Measurements from ENCODE around the gene SETD3. TPM values are rescaled to one million over a fixed set of nuclear protein-coding genes. Genes with fewer than 3 reads are reported as not detected.

Gene SETD3
- total RNA-seq, 2 experiments from 2014 or later = 56.8 to 64.5 TPM

GRCh38 chr14:99513946-99514551, 33.4 kb upstream of the SETD3 start:
- Mint-ChIP-seq H3K9me3 (no peaks in the 10 kb centered on the region), H3K27me3 (no peaks in the 10 kb centered on the region), H3K4me1 (no peaks in the 10 kb centered on the region), H3K27ac (no peak overlapping the region), H3K4me3 (no peak overlapping the region), H3K36me3 (ENCODE audit: low read depth) (peaks cover 10% of the 10 kb centered on the region)
- POLR2A ChIA-PET = no interaction called here
- CTCF ChIA-PET = no interaction called here
- DNase-seq = no peak

- Mint-ChIP-seq H3K27ac (no peak overlapping the region), H3K9me3 (no peaks in the 10 kb centered on the region), H3K4me3 (no peak overlapping the region), H3K4me1 (no peaks in the 10 kb centered on the region), H3K27me3 (no peaks in the 10 kb centered on the region), H3K36me3 (ENCODE audit: low read depth) (peaks cover 11% of the 10 kb centered on the region)
- CTCF ChIA-PET = no interaction called here
- POLR2A ChIA-PET = no interaction called here
- DNase-seq = no peak
These were observed 32.6 kb upstream of the SETD3 start for GRCh38 chr14:99513183-99513694.

- Mint-ChIP-seq H3K27me3 (no peaks in the 10 kb centered on the region), H3K9me3 (no peaks in the 10 kb centered on the region), H3K27ac (no peak overlapping the region), H3K36me3 (ENCODE audit: low read depth) (peaks cover 14% of the 10 kb centered on the region), H3K4me1 (no peaks in the 10 kb centered on the region), H3K4me3 (no peak overlapping the region)
- ChIA-PET POLR2A (no interaction called here), CTCF (no interaction called here)
- DNase-seq = no peak
These were observed 32.0 kb upstream of the SETD3 start for GRCh38 chr14:99512571-99513182.

GRCh38 chr14:99512110-99512449, 31.4 kb upstream of the SETD3 start:
- no peak for DNase-seq
- CTCF ChIA-PET = no interaction called here
- Mint-ChIP-seq H3K27ac (no peak overlapping the region), H3K36me3 (ENCODE audit: low read depth) (peaks cover 20% of the 10 kb centered on the region), H3K27me3 (no peaks in the 10 kb centered on the region), H3K9me3 (no peaks in the 10 kb centered on the region), H3K4me3 (no peak overlapping the region), H3K4me1 (no peaks in the 10 kb centered on the region)
- POLR2A ChIA-PET = interaction anchor here (0.6 kb wide), 1 partner anchor 1954 kb away, joined by 3 read pairs; no protein-coding TSS in a partner anchor

- peaks cover 24% of the 10 kb centered on the region for H3K36me3 Mint-ChIP-seq (ENCODE audit: low read depth)
- no peaks in the 10 kb centered on the region for H3K4me1 Mint-ChIP-seq
- H3K9me3 Mint-ChIP-seq = no peaks in the 10 kb centered on the region
- no peak overlapping the region for H3K4me3 Mint-ChIP-seq
- POLR2A ChIA-PET = interaction anchor here (0.6 kb wide), 1 partner anchor 1954 kb away, joined by 3 read pairs; no protein-coding TSS in a partner anchor
- H3K27ac Mint-ChIP-seq = no peak overlapping the region
- H3K27me3 Mint-ChIP-seq = no peaks in the 10 kb centered on the region
- DNase-seq = no peak
- CTCF ChIA-PET = no interaction called here
These were observed 30.9 kb upstream of the SETD3 start for GRCh38 chr14:99511421-99512109.

- ChIA-PET POLR2A (no interaction called here), CTCF (no interaction called here)
- no peak overlapping the region for H3K4me3 Mint-ChIP-seq
- peaks cover 33% of the 10 kb centered on the region for H3K36me3 Mint-ChIP-seq (ENCODE audit: low read depth)
- H3K9me3 Mint-ChIP-seq = no peaks in the 10 kb centered on the region
- H3K27ac Mint-ChIP-seq = no peak overlapping the region
- H3K27me3 Mint-ChIP-seq = no peaks in the 10 kb centered on the region
- H3K4me1 Mint-ChIP-seq = no peaks in the 10 kb centered on the region
- DNase-seq = no peak
These were observed 30.0 kb upstream of the SETD3 start for GRCh38 chr14:99510556-99511139.

- H3K4me1 Mint-ChIP-seq = no peaks in the 10 kb centered on the region
- H3K4me3 Mint-ChIP-seq = no peak overlapping the region
- no peak for DNase-seq
- H3K36me3 Mint-ChIP-seq (ENCODE audit: low read depth) = peaks cover 35% of the 10 kb centered on the region
- ChIA-PET CTCF (no interaction called here), POLR2A (no interaction called here)
- H3K9me3 Mint-ChIP-seq = no peaks in the 10 kb centered on the region
- H3K27me3 Mint-ChIP-seq = no peaks in the 10 kb centered on the region
- H3K27ac Mint-ChIP-seq = no peak overlapping the region
These were observed 29.4 kb upstream of the SETD3 start for GRCh38 chr14:99509871-99510555.

GRCh38 chr14:99508896-99509629, 28.4 kb upstream of the SETD3 start:
- POLR2A ChIA-PET = no interaction called here
- H3K27me3 Mint-ChIP-seq = no peaks in the 10 kb centered on the region
- no peaks in the 10 kb centered on the region for H3K9me3 Mint-ChIP-seq
- H3K4me3 Mint-ChIP-seq = no peak overlapping the region
- no peak overlapping the region for H3K27ac Mint-ChIP-seq
- peaks cover 42% of the 10 kb centered on the region for H3K36me3 Mint-ChIP-seq (ENCODE audit: low read depth)
- CTCF ChIA-PET = no interaction called here
- no peak for DNase-seq
- H3K4me1 Mint-ChIP-seq = no peaks in the 10 kb centered on the region

GRCh38 chr14:99507860-99508640, 27.4 kb upstream of the SETD3 start:
- H3K27ac Mint-ChIP-seq = no peak overlapping the region
- peaks cover 50% of the 10 kb centered on the region for H3K36me3 Mint-ChIP-seq (ENCODE audit: low read depth)
- no peak for DNase-seq
- H3K4me1 Mint-ChIP-seq = peaks cover 2% of the 10 kb centered on the region
- H3K4me3 Mint-ChIP-seq = no peak overlapping the region
- no peaks in the 10 kb centered on the region for H3K9me3 Mint-ChIP-seq
- ChIA-PET CTCF (no interaction called here), POLR2A (no interaction called here)
- no peaks in the 10 kb centered on the region for H3K27me3 Mint-ChIP-seq

GRCh38 chr14:99506276-99506675, 25.6 kb upstream of the SETD3 start:
- H3K27ac Mint-ChIP-seq = no peak overlapping the region
- H3K27me3 Mint-ChIP-seq = no peaks in the 10 kb centered on the region
- H3K36me3 Mint-ChIP-seq (ENCODE audit: low read depth) = peaks cover 62% of the 10 kb centered on the region
- no peak for DNase-seq
- H3K4me3 Mint-ChIP-seq = no peak overlapping the region
- peaks cover 2% of the 10 kb centered on the region for H3K4me1 Mint-ChIP-seq
- CTCF ChIA-PET = interaction anchor here (0.6 kb wide), 1 partner anchor 13 kb away, joined by 3 read pairs; no protein-coding TSS in a partner anchor
- H3K9me3 Mint-ChIP-seq = no peaks in the 10 kb centered on the region
- POLR2A ChIA-PET = no interaction called here

GRCh38 chr14:99505089-99505488, 24.4 kb upstream of the SETD3 start:
- no peaks in the 10 kb centered on the region for H3K27me3 Mint-ChIP-seq
- ChIA-PET CTCF (interaction anchor here (0.7 kb wide), 1 partner anchor 12 kb away, joined by 3 read pairs; no protein-coding TSS in a partner anchor), POLR2A (no interaction called here)
- H3K4me3 Mint-ChIP-seq = no peak overlapping the region
- H3K27ac Mint-ChIP-seq = no peak overlapping the region
- peaks cover 69% of the 10 kb centered on the region for H3K36me3 Mint-ChIP-seq (ENCODE audit: low read depth)
- no peaks in the 10 kb centered on the region for H3K9me3 Mint-ChIP-seq
- DNase-seq = no peak
- peaks cover 2% of the 10 kb centered on the region for H3K4me1 Mint-ChIP-seq

All from activated CD4-positive, alpha-beta T cell treated with anti-CD3 and anti-CD28 coated beads, Interleukin-2, amount 10 ng/mL, durations not matched to agents 7 days and 5 days (primary cell).